GM21528 (cell line): ENCODE measurements around the gene RASAL2.
"Not testable (repeated sequence)": the region's sequence is repeated elsewhere in the genome, so short reads cannot be mapped to it uniquely, and the experiment has no call there.

Source experiments
- ATAC-seq: cut with Tn5 transposase; IDR thresholded peaks from one replicate; pipeline ENCODE4 v1.9.1; 2021; ENCODE audit warnings: mild to moderate bottlenecking, moderate library complexity; ENCODE audit not compliant: unreplicated experiment, low FRiP score

The RASAL2 gene

GRCh38 chr1:178109348-178110143 lies 15.6 kb downstream of the RASAL2 start:
- ATAC-seq: no peak

GRCh38 chr1:178115260-178115659 lies 21.4 kb downstream of the RASAL2 start:
- no peak for ATAC-seq

GRCh38 chr1:178118524-178118923 lies 24.6 kb downstream of the RASAL2 start:
- ATAC-seq: no peak

GRCh38 chr1:178119628-178120027 lies 25.7 kb downstream of the RASAL2 start:
- no peak for ATAC-seq

GRCh38 chr1:178120088-178120487 lies 26.2 kb downstream of the RASAL2 start:
- ATAC-seq: no peak

GRCh38 chr1:178120520-178121052 lies 26.7 kb downstream of the RASAL2 start:
- ATAC-seq: not testable (repeated sequence)

GRCh38 chr1:178121883-178122282 lies 28.0 kb downstream of the RASAL2 start:
- ATAC-seq: no peak

GRCh38 chr1:178122283-178122682 lies 28.4 kb downstream of the RASAL2 start:
- no peak for ATAC-seq

- ATAC-seq: no peak
Observed at GRCh38 chr1:178124115-178124514, 30.2 kb downstream of the RASAL2 start.

GRCh38 chr1:178126261-178126660 lies 32.4 kb downstream of the RASAL2 start:
- no peak for ATAC-seq

GRCh38 chr1:178126741-178127185 lies 32.9 kb downstream of the RASAL2 start:
- no peak for ATAC-seq

GRCh38 chr1:178127482-178128191 lies 33.7 kb downstream of the RASAL2 start:
- no peak for ATAC-seq

- no peak for ATAC-seq
Observed at GRCh38 chr1:178133239-178133989, 39.5 kb downstream of the RASAL2 start.

GRCh38 chr1:178134061-178134460 lies 40.2 kb downstream of the RASAL2 start:
- no peak for ATAC-seq

GRCh38 chr1:178137238-178137637 lies 43.3 kb downstream of the RASAL2 start:
- no peak for ATAC-seq

- ATAC-seq: no peak
Observed at GRCh38 chr1:178142806-178143205, 48.9 kb downstream of the RASAL2 start.

- no peak for ATAC-seq
Observed at GRCh38 chr1:178143730-178144690, 50.1 kb downstream of the RASAL2 start.

GRCh38 chr1:178145605-178146004 lies 51.7 kb downstream of the RASAL2 start:
- ATAC-seq: no peak

GRCh38 chr1:178146436-178146835 lies 52.5 kb downstream of the RASAL2 start:
- ATAC-seq: no peak

- no peak for ATAC-seq
Observed at GRCh38 chr1:178150610-178151009, 56.7 kb downstream of the RASAL2 start.
